Gastroesophageal sphincter (tissue), 4 donors: ENCODE data around the gene LHFPL3. TPM values are rescaled to one million over a fixed set of nuclear protein-coding genes. Genes with fewer than 3 reads are reported as not detected.

Experiments used
- ATAC-seq: fragments of 150-250 bp; one replicate; pipeline ENCODE4 v1.9.1; 2016; ENCODE audit warnings: mild to moderate bottlenecking, moderate library complexity
- H3K27ac ChIP-seq, 4 donors: fragments of 200-600 bp; sonication (generic) in 3 of 4; 1 replicate in 3 of 4; 2 replicates in 1 of 4; pipeline ENCODE4 v1.5.1; 2016 to 2019
- H3K27me3 ChIP-seq: fragments of 200-600 bp; sonication (generic); one replicate; pipeline ENCODE4 v1.5.1; 2019
- H3K36me3 ChIP-seq, 2 donors: fragments of 200-600 bp; sonication (generic); one replicate each; pipeline ENCODE4 v1.5.1; 2019; ENCODE audit warnings: control low read depth in 1 of 2
- H3K4me1 ChIP-seq, 3 donors: fragments of 200-600 bp; sonication (generic); 1 replicate in 2 of 3; 2 replicates in 1 of 3; pipeline ENCODE4 v1.5.1; 2016 to 2019; ENCODE audit warnings: control low read depth in 2 of 3
- H3K4me3 ChIP-seq, 2 donors: fragments of 200-600 bp; sonication (generic); one replicate each; pipeline ENCODE4 v1.5.1; 2019; ENCODE audit warnings: mild to moderate bottlenecking in 1 of 2, moderate library complexity in 1 of 2
- H3K9me3 ChIP-seq, 3 donors: fragments of 200-600 bp; sonication (generic); one replicate each; pipeline ENCODE4 v1.5.1; 2017 to 2019; ENCODE audit warnings: control low read depth in 2 of 3
- CTCF ChIP-seq, 4 experiments: fragments of 200-600 bp in 2 of 4; fragments of 450-650 bp in 2 of 4; sonication (generic) in 1 of 4; IDR thresholded peaks; one replicate each; pipeline ENCODE4 v1.5.1; 2017 to 2019; ENCODE audit warnings: antibody characterized with exemption in 4 of 4, mild to moderate bottlenecking in 2 of 4, moderate library complexity in 2 of 4
- EP300 ChIP-seq: sonication (generic); formaldehyde crosslinking; IDR thresholded peaks from one replicate; pipeline ENCODE4 v1.6.1; 2017; ENCODE audit warnings: antibody characterized with exemption, mild to moderate bottlenecking
- POLR2A ChIP-seq, 2 donors: fragments of 450-650 bp; IDR thresholded peaks; one replicate each; pipeline ENCODE4 v1.6.1; 2017; ENCODE audit warnings: antibody characterized with exemption in 2 of 2, mild to moderate bottlenecking in 2 of 2, moderate library complexity in 1 of 2
- POLR2AphosphoS5 ChIP-seq: sonication (generic); formaldehyde crosslinking; IDR thresholded peaks from one replicate; pipeline ENCODE4 v1.6.1; 2017; ENCODE audit warnings: antibody characterized with exemption
- WGBS, 2 donors: methylation state at CpG; one replicate each; pipeline ENCODE4 v1.1.5; 2018; ENCODE audit warnings: low coverage in 1 of 2; 5-methylcytosine and 5-hydroxymethylcytosine counted together
- total RNA-seq, 4 donors: library from RNA; depleted of rRNA; stranded (reverse); fragments of >200 nt; gene quantifications; one replicate each; pipeline ENCODE4 v1.1.0, GENCODE V29; 2016

LHFPL3 gene
- total RNA-seq, 4 donors from 2014 or later: not detected

GRCh38 chr7:104857458-104858425 lies 529.3 kb downstream of the LHFPL3 start:
- no peak for ATAC-seq
- Histone ChIP-seq H3K36me3 (no peaks in the 10 kb centered on the region), H3K27me3 (peaks cover 9% of the 10 kb centered on the region), H3K27ac (no peak overlapping the region), H3K4me3 (no peak overlapping the region), H3K9me3 (no peaks in the 10 kb centered on the region), H3K4me1 (peaks cover 0 to 7% (median 0%) of the 10 kb centered on the region in 3 donors)
- no peak for TF ChIP-seq CTCF (IDR thresholded peaks at IDR 0.05)
- TF ChIP-seq POLR2AphosphoS5: no peak
- TF ChIP-seq POLR2A (IDR thresholded peaks at IDR 0.05): no peak
- TF ChIP-seq EP300: no peak
- 64 to 68% methylated on average over 5 of the region's 5 CpGs for WGBS, 2 donors

GRCh38 chr7:104859754-104860426 lies 531.5 kb downstream of the LHFPL3 start:
- peak; percentile 39 for ATAC-seq
- H3K27ac ChIP-seq: no peak overlapping the region
- no peak overlapping the region for H3K4me3 ChIP-seq
- H3K9me3 ChIP-seq: peaks cover 0 to 13% (median 0%) of the 10 kb centered on the region in 3 donors
- H3K36me3 ChIP-seq: no peaks in the 10 kb centered on the region
- TF ChIP-seq POLR2A (IDR thresholded peaks at IDR 0.05) (no peak), CTCF (IDR thresholded peaks at IDR 0.05) (no peak), EP300 (no peak), POLR2AphosphoS5 (no peak)
- peaks cover 0 to 7% (median 0%) of the 10 kb centered on the region in 3 donors for H3K4me1 ChIP-seq
- peaks cover 12% of the 10 kb centered on the region for H3K27me3 ChIP-seq
- WGBS, 2 donors: 69 to 76% methylated on average over 3 to 4 of the region's 4 CpGs

DNA sequence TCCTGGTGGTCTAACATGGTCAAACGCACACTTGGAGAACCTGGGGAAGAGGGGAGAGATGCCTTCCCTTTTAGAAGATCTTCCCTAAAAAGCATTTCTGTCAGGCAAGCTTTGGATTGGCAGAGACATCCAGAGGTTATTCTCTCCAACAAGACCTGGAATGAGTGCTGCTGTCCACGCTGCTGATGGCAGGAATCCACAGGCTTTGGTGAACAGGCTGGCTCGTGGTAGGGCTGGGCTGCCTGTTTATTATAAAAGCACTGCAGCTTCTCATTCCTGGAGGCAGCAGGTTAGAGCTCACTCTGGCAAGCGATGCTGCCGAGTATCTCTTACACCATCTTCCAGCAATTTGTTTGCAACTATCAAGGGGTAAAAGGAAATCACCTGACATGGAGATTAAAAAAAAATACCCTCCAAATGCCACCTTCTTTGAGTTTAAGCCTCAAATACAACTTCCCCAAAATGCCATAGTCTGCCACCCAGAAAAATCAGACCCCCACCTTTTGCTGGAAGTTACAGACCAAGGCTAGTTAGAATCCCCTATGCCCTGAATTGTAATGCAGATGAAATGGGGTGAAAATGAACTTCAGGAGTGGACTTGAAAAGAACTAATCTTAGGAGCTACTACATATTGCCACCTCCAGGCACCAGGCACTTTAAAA lies 533.5 kb downstream of the LHFPL3 start:
- H3K27ac ChIP-seq: no peak overlapping the region
- 27 to 63% methylated on average over 1 to 5 of the region's 5 CpGs for WGBS, 2 donors
- H3K4me3 ChIP-seq: no peak overlapping the region
- H3K36me3 ChIP-seq: no peaks in the 10 kb centered on the region
- TF ChIP-seq POLR2AphosphoS5: no peak
- H3K4me1 ChIP-seq: peaks cover 0 to 7% (median 0%) of the 10 kb centered on the region in 3 donors
- peaks cover 0 to 13% (median 0%) of the 10 kb centered on the region in 3 donors for H3K9me3 ChIP-seq
- peaks cover 12% of the 10 kb centered on the region for H3K27me3 ChIP-seq
- no peak for ATAC-seq

- Histone ChIP-seq H3K27me3 (peaks cover 12% of the 10 kb centered on the region), H3K27ac (no peak overlapping the region), H3K4me1 (peaks cover 0 to 7% (median 0%) of the 10 kb centered on the region in 3 donors), H3K9me3 (peaks cover 0 to 13% (median 0%) of the 10 kb centered on the region in 3 donors), H3K4me3 (no peak overlapping the region), H3K36me3 (no peaks in the 10 kb centered on the region)
- WGBS, 2 donors: 42% methylated on average over 7 of the region's 7 CpGs; no CpG with 5 or more reads in 1 of the 2 donors
- no peak for ATAC-seq
- TF ChIP-seq CTCF (IDR thresholded peaks at IDR 0.05) (no peak), POLR2AphosphoS5 (no peak)
Observed at GRCh38 chr7:104862719-104863118, 534.3 kb downstream of the LHFPL3 start.

GRCh38 chr7:104873401-104873800 lies 545.0 kb downstream of the LHFPL3 start:
- Histone ChIP-seq H3K27me3 (no peaks in the 10 kb centered on the region), H3K27ac (no peak overlapping the region), H3K36me3 (no peaks in the 10 kb centered on the region), H3K9me3 (no peaks in the 10 kb centered on the region), H3K4me3 (no peak overlapping the region), H3K4me1 (no peaks in the 10 kb centered on the region)
- TF ChIP-seq POLR2A (IDR thresholded peaks at IDR 0.05) (no peak), CTCF (IDR thresholded peaks at IDR 0.05) (no peak), POLR2AphosphoS5 (no peak), EP300 (no peak)
- no peak for ATAC-seq
- WGBS, 2 donors: 28 to 68% methylated on average over 10 of the region's 10 CpGs
